Stomach (tissue), 4 donors: ENCODE results near the gene SRP19.
"Not testable (repeated sequence)": the region's sequence is repeated elsewhere in the genome, so short reads cannot be mapped to it uniquely, and the experiment has no call there.

Source experiments
- CTCF ChIP-seq, 7 experiments: fragments of 450-650 bp in 4 of 7; fragments of 200-600 bp in 3 of 7; sonication (generic) in 3 of 7; IDR thresholded peaks; one replicate each; pipeline ENCODE4 v1.5.1; 2016 to 2019; ENCODE audit warnings: antibody characterized with exemption in 7 of 7, control low read depth in 2 of 7, mild to moderate bottlenecking in 1 of 7
- POLR2A ChIP-seq, 4 donors: fragments of 450-650 bp; IDR thresholded peaks; one replicate each; pipeline ENCODE4 v1.6.1; 2016; ENCODE audit warnings: antibody characterized with exemption in 4 of 4, control low read depth in 2 of 4, mild to moderate bottlenecking in 1 of 4, moderate library complexity in 1 of 4
- POLR2AphosphoS5 ChIP-seq, 3 donors: sonication (generic); formaldehyde crosslinking; IDR thresholded peaks; one replicate each; pipeline ENCODE4 v1.6.1; 2016; ENCODE audit warnings: antibody characterized with exemption in 3 of 3

GRCh38 chr5:112860571-112860928 is 537 bp upstream of the SRP19 start:
- TF ChIP-seq CTCF, POLR2A, POLR2AphosphoS5 (IDR thresholded peaks at IDR 0.05): not testable (repeated sequence)
